Hematopoietic multipotent progenitor cell treated with erythropoietin and hydrocortisone succinate and interleukin-3 and kit ligand, for 17 days (in vitro differentiated cells): ENCODE data around the gene HYAL1.
"Not testable (repeated sequence)": the region's sequence is repeated elsewhere in the genome, so short reads cannot be mapped to it uniquely, and the experiment has no call there.

Source experiments
- DNase-seq: peaks from one replicate; pipeline ENCODE4 v3.0.0-alpha.2; 2015; ENCODE audit warnings: low spot score

The HYAL1 gene

GRCh38 chr3:50294089-50294488 lies 9.3 kb downstream of the HYAL1 start:
- no peak for DNase-seq

- DNase-seq: no peak
Observed at GRCh38 chr3:50293079-50293801, 10.1 kb downstream of the HYAL1 start.

GRCh38 chr3:50292159-50293078 lies 11.0 kb downstream of the HYAL1 start, which contains the start of gene IFRD2:
TSS of gene IFRD2 (minus strand) at chr3:50292429. CDS start at chr3:50292274, 155 bp downstream.
- DNase-seq: peak; percentile 97

GRCh38 chr3:50290161-50290641 lies 13.2 kb downstream of the HYAL1 start:
- no peak for DNase-seq

GRCh38 chr3:50289130-50289529 lies 14.2 kb downstream of the HYAL1 start:
- DNase-seq: no peak

GRCh38 chr3:50288387-50289007 lies 14.9 kb downstream of the HYAL1 start:
- no peak for DNase-seq

- DNase-seq: no peak
Observed at GRCh38 chr3:50287262-50287661, 16.1 kb downstream of the HYAL1 start.

- DNase-seq: no peak
Observed at GRCh38 chr3:50286322-50287227, 16.8 kb downstream of the HYAL1 start.

GRCh38 chr3:50284121-50284520 lies 19.3 kb downstream of the HYAL1 start:
- not testable (repeated sequence) for DNase-seq

GRCh38 chr3:50279255-50280016 lies 23.9 kb downstream of the HYAL1 start:
- DNase-seq: no peak

- DNase-seq: no peak
Observed at GRCh38 chr3:50278880-50279224, 24.5 kb downstream of the HYAL1 start, which contains the start of gene LSMEM2. TSS of gene LSMEM2 (plus strand) at chr3:50279087. CDS start at chr3:50279114, 27 bp downstream.

GRCh38 chr3:50278123-50278879 lies 25.1 kb downstream of the HYAL1 start:
- DNase-seq: no peak

GRCh38 chr3:50276762-50277101 lies 26.6 kb downstream of the HYAL1 start:
- no peak for DNase-seq

- DNase-seq: no peak
Observed at GRCh38 chr3:50275996-50276761, 27.2 kb downstream of the HYAL1 start.

GRCh38 chr3:50275141-50275995 lies 28.0 kb downstream of the HYAL1 start:
- DNase-seq: no peak

GRCh38 chr3:50274371-50275104 lies 28.8 kb downstream of the HYAL1 start:
- DNase-seq: peak; percentile 79

- no peak for DNase-seq
Observed at GRCh38 chr3:50273689-50274065, 29.7 kb downstream of the HYAL1 start.
